HCT116 (cell line): Measurements from ENCODE around the gene TEX48. TPM values are rescaled to one million over a fixed set of nuclear protein-coding genes. Genes with fewer than 3 reads are reported as not detected.

ENCODE experiments used
- ATAC-seq: fragments of 200-7000 bp; cut with Tn5 transposase; 2 replicates; pipeline ENCODE4 v1.9.1; 2020; ENCODE audit warnings: mild to moderate bottlenecking, moderate library complexity
- BruUV-seq: library from RNA; stranded (reverse); fragments of 400-500 nt; replicated peaks from 2 replicates; lab custom pipeline; 2021; lab: Mats Ljungman, UMichigan
- CTCF ChIA-PET: fragments of 300-600 bp; sonication (Branson Sonifier 250); formaldehyde crosslinking; loops from one replicate; lab custom pipeline; 2021; ENCODE audit warnings: antibody characterized with exemption; lab: Charles Lee
- POLR2A ChIA-PET: fragments of 300-600, 350-600 bp; sonication (Branson Sonifier 250); formaldehyde crosslinking; loops from one replicate; lab custom pipeline; 2021; ENCODE audit warnings: antibody characterized with exemption; lab: Charles Lee
- RAD21 ChIA-PET, 2 experiments: fragments of 300-600 bp; sonication (Branson Sonifier 250); formaldehyde crosslinking; loops; one replicate each; lab custom pipeline; 2023; ENCODE audit warnings: low total read pairs in 2 of 2; ENCODE audit not compliant: uncharacterized antibody in 2 of 2, unreplicated experiment in 2 of 2, low non-redundant PET in 1 of 2; lab: Charles Lee
- DNase-seq: peaks from one replicate; pipeline ENCODE4 v3.0.0-alpha.2; 2010; ENCODE audit warnings: low read depth, low spot score
- H2AFZ ChIP-seq: fragments of 200-600 bp; shearing (Covaris generic), sonication (generic); 2 replicates; pipeline ENCODE4 v1.6.1; 2017; ENCODE audit warnings: low read depth, mixed run types, mixed read lengths, antibody characterized with exemption, low read length; ENCODE audit not compliant: poor library complexity, severe bottlenecking
- H3K27ac ChIP-seq: 2 replicates; pipeline ENCODE4 v1.5.1; 2012; ENCODE audit warnings: low read depth, low read length
- H3K27me3 ChIP-seq: fragments of 200-600 bp; sonication (generic); 2 replicates; pipeline ENCODE4 v1.6.1; 2016; ENCODE audit warnings: mixed run types, low read length, mixed read lengths; ENCODE audit not compliant: insufficient read depth
- H3K36me3 ChIP-seq, 2 experiments: fragments of 200-500 bp in 1 of 2; fragments of 200-600 bp in 1 of 2; sonication (Bioruptor generic) in 1 of 2; sonication (generic) in 1 of 2; 2 replicates each; pipeline versions ENCODE4 v1.5.1 to v1.6.1; 2014 to 2016; ENCODE audit warnings: low read length in 2 of 2, inconsistent platforms in 1 of 2, mixed read lengths in 1 of 2, mixed run types in 1 of 2; ENCODE audit not compliant: insufficient read depth in 2 of 2, control insufficient read depth in 1 of 2
- H3K4me1 ChIP-seq, 2 experiments: fragments of 200-600 bp in 1 of 2; sonication (generic) in 1 of 2; 2 replicates each; pipeline versions ENCODE4 v1.5.1 to v1.6.1; 2012 to 2017; ENCODE audit warnings: low read length in 2 of 2, inconsistent platforms in 1 of 2, mild to moderate bottlenecking in 1 of 2, mixed read lengths in 1 of 2, mixed run types in 1 of 2, moderate library complexity in 1 of 2; ENCODE audit not compliant: insufficient read depth in 2 of 2, control insufficient read depth in 1 of 2
- H3K4me2 ChIP-seq: fragments of 200-600 bp; sonication (generic); 2 replicates; pipeline ENCODE4 v1.6.1; 2017; ENCODE audit warnings: mixed run types, low read length, mixed read lengths
- H3K4me3 ChIP-seq, 2 experiments: fragments of 200-600 bp in 1 of 2; sonication (generic) in 1 of 2; replicated peaks in 1 of 2; 2 replicates each; pipeline ENCODE4 v1.5.1; 2011 to 2016; ENCODE audit warnings: low read length in 2 of 2, control low read depth in 1 of 2, low read depth in 1 of 2, mild to moderate bottlenecking in 1 of 2, mixed read lengths in 1 of 2, mixed run types in 1 of 2
- H3K79me2 ChIP-seq: fragments of 200-600 bp; sonication (generic); 2 replicates; pipeline ENCODE4 v1.6.1; 2017; ENCODE audit warnings: mild to moderate bottlenecking, mixed run types, low read length, moderate library complexity, mixed read lengths; ENCODE audit not compliant: insufficient read depth
- H3K9ac ChIP-seq: fragments of 200-600 bp; sonication (generic); 2 replicates; pipeline ENCODE4 v1.6.1; 2016; ENCODE audit warnings: low read length, mixed read lengths
- H3K9me2 ChIP-seq: fragments of 200-600 bp; sonication (generic), shearing (Covaris generic); 2 replicates; pipeline ENCODE4 v1.6.1; 2017; ENCODE audit warnings: mixed run types, mild to moderate bottlenecking, moderate library complexity; ENCODE audit not compliant: insufficient read depth
- H3K9me3 ChIP-seq, 2 experiments: fragments of 200-500 bp in 1 of 2; fragments of 200-600 bp in 1 of 2; sonication (Bioruptor generic) in 1 of 2; sonication (generic) in 1 of 2; 2 replicates each; pipeline ENCODE4 v1.6.1; 2014 to 2017; ENCODE audit warnings: low read length in 2 of 2, mixed read lengths in 2 of 2, inconsistent platforms in 1 of 2, low read depth in 1 of 2, mild to moderate bottlenecking in 1 of 2, mixed run types in 1 of 2, moderate library complexity in 1 of 2; ENCODE audit not compliant: control insufficient read depth in 1 of 2, insufficient read depth in 1 of 2
- H4K20me1 ChIP-seq: fragments of 200-600 bp; sonication (generic), shearing (Covaris generic); 2 replicates; pipeline ENCODE4 v1.6.1; 2017; ENCODE audit warnings: mixed run types, mild to moderate bottlenecking, moderate library complexity; ENCODE audit not compliant: insufficient read depth
- FOSL1 ChIP-seq: IDR thresholded peaks from 2 replicates; pipeline ENCODE4 v1.6.1; 2012; ENCODE audit warnings: low read depth
- JUND ChIP-seq: IDR thresholded peaks from 2 replicates; pipeline ENCODE4 v1.6.1; 2012
- SP1 ChIP-seq: IDR thresholded peaks from 2 replicates; pipeline ENCODE4 v1.6.1; 2012; ENCODE audit warnings: low read depth
- intact Hi-C: fragments of 100-400 bp; cut with micrococcal nuclease; formaldehyde crosslinking; loops from 2 replicates; pipeline ENCODE4 v1.10.0; 2022
- total RNA-seq: library from RNA; stranded (reverse); gene quantifications from one replicate; pipeline ENCODE4 v1.2.1, GENCODE V29; 2021; ENCODE audit not compliant: unreplicated experiment
- TF ChIP-seq, protein P1 (sequence below): IDR thresholded peaks from 2 replicates; pipeline ENCODE4 v1.6.1; 2012; ENCODE audit warnings: low read depth
- TF ChIP-seq, protein P2 (sequence below): IDR thresholded peaks from 2 replicates; pipeline ENCODE4 v1.6.1; 2012

TEX48 gene
- total RNA-seq, 1 experiment from 2014 or later: not detected

DNA sequence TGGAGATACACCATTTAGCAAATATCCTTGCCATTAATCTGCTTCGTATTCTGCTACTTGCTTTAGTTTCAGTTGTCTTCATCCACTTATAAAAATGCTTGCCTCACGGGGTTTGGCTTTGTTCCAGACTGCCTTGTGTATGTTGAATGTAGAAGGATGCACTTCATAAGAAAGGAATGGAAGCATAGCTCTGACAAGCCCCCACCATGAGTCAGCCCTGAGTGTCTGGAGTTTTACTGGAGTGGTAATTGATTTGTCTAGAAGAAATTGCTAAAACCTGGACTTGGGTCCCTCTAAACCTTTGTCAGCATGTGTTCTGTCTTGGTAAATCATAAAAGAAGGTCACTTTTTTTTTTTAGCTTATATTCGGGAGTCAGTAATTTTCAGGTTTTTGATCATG is 4.6 kb downstream of the TEX48 start:
- intact Hi-C loops: no loop called here
- Histone ChIP-seq H3K4me2 (peak overlapping the region; percentile 59), H3K4me1 (peaks cover 13 to 31% of the 10 kb centered on the region in 2 experiments; a peak in 3 of 4 replicates), H3K27ac (no peak overlapping the region), H3K9me2 (no peaks in the 10 kb centered on the region), H2AFZ (no peak overlapping the region), H4K20me1 (no peaks in the 10 kb centered on the region), H3K27me3 (no peaks in the 10 kb centered on the region), H3K79me2 (no peaks in the 10 kb centered on the region), H3K36me3 (no peaks in the 10 kb centered on the region), H3K9me3 (no peaks in the 10 kb centered on the region), H3K4me3 (0 out of 4 replicates have a peak overlapping the region, but pooled peaks of 1 of the 2 experiments have one; percentile 7), H3K9ac (no peak overlapping the region)
- BruUV-seq: no TSS peak
- ATAC-seq (peak; percentile 35; the same call in 1 of the 2 replicates), DNase-seq (peak; percentile 61)
- POLR2A ChIA-PET: no interaction called here
- RAD21 ChIA-PET: no interaction called here
- TF ChIP-seq, protein P1, sequence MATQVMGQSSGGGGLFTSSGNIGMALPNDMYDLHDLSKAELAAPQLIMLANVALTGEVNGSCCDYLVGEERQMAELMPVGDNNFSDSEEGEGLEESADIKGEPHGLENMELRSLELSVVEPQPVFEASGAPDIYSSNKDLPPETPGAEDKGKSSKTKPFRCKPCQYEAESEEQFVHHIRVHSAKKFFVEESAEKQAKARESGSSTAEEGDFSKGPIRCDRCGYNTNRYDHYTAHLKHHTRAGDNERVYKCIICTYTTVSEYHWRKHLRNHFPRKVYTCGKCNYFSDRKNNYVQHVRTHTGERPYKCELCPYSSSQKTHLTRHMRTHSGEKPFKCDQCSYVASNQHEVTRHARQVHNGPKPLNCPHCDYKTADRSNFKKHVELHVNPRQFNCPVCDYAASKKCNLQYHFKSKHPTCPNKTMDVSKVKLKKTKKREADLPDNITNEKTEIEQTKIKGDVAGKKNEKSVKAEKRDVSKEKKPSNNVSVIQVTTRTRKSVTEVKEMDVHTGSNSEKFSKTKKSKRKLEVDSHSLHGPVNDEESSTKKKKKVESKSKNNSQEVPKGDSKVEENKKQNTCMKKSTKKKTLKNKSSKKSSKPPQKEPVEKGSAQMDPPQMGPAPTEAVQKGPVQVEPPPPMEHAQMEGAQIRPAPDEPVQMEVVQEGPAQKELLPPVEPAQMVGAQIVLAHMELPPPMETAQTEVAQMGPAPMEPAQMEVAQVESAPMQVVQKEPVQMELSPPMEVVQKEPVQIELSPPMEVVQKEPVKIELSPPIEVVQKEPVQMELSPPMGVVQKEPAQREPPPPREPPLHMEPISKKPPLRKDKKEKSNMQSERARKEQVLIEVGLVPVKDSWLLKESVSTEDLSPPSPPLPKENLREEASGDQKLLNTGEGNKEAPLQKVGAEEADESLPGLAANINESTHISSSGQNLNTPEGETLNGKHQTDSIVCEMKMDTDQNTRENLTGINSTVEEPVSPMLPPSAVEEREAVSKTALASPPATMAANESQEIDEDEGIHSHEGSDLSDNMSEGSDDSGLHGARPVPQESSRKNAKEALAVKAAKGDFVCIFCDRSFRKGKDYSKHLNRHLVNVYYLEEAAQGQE: no peak
- TF ChIP-seq JUND (peak; percentile 56; the same call in 1 of the 2 replicates), SP1 (peak; percentile 49), FOSL1 (peak; percentile 67)
- TF ChIP-seq, protein P2, sequence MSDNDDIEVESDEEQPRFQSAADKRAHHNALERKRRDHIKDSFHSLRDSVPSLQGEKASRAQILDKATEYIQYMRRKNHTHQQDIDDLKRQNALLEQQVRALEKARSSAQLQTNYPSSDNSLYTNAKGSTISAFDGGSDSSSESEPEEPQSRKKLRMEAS: peak; percentile 38; the same call in 1 of the 2 replicates
- CTCF ChIA-PET: interaction anchor here (0.8 to 7.8 kb wide), 3 partner anchors 24 to 272 kb away, joined by 4 to 132 read pairs (median 4); no protein-coding TSS in a partner anchor

DNA sequence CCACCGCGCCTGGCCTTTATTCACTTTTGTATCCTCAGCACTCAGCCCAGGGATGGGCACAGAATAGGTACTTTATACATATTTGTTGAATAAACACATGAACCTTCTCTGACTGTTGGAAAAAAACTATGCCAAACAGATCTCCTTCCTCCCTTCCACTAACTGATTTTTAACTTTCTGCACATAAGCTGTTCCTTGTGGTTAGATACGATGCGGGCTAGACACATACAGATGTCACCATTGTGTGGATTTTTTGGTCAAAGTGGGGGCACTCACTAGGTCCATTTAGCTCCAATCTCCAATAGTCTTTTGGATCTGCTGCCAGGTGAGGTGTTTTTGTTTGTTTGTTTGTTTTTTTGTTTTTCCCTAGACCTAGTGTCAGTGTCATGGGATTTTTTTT is 5.1 kb downstream of the TEX48 start:
- H3K4me1 ChIP-seq: peaks cover 13 to 30% of the 10 kb centered on the region in 2 experiments; a peak in 3 of 4 replicates
- no peak overlapping the region for H2AFZ ChIP-seq
- ChIA-PET RAD21 (no interaction called here), CTCF (interaction anchor here (0.8 to 7.8 kb wide), 3 partner anchors 23 to 271 kb away, joined by 4 to 132 read pairs (median 4); no protein-coding TSS in a partner anchor)
- H3K9me3 ChIP-seq: no peaks in the 10 kb centered on the region
- no peaks in the 10 kb centered on the region for H3K36me3 ChIP-seq
- intact Hi-C loops: no loop called here
- TF ChIP-seq SP1: no peak
- TF ChIP-seq, all 23 proteins: peak for 0
- POLR2A ChIA-PET: no interaction called here
- no peaks in the 10 kb centered on the region for H3K79me2 ChIP-seq
- H3K27ac ChIP-seq: no peak overlapping the region
- no TSS peak for BruUV-seq
- H4K20me1 ChIP-seq: no peaks in the 10 kb centered on the region
- no peaks in the 10 kb centered on the region for H3K9me2 ChIP-seq
- H3K4me2 ChIP-seq: peak overlapping the region; percentile 59
- H3K9ac ChIP-seq: no peak overlapping the region
- H3K4me3 ChIP-seq: no peak overlapping the region
- no peak for DNase-seq
- H3K27me3 ChIP-seq: no peaks in the 10 kb centered on the region
- ATAC-seq: no peak
